Occipital lobe (tissue), 2 donors: ENCODE results near the gene PLA2R1. TPM values are rescaled to one million over a fixed set of nuclear protein-coding genes. Genes with fewer than 3 reads are reported as not detected.
"Not testable (repeated sequence)": the region's sequence is repeated elsewhere in the genome, so short reads cannot be mapped to it uniquely, and the experiment has no call there.

Experiments used
- DNase-seq: peaks from one replicate; lab custom pipeline; 2025; lab: John Stamatoyannopoulos, UW
- total RNA-seq: library from RNA; depleted of rRNA; stranded (reverse); fragments of >200 nt; gene quantifications from one replicate; pipeline ENCODE4 v1.2.3, GENCODE V29; 2014

The PLA2R1 gene
- total RNA-seq, 1 donor from 2014 or later: 1.7 TPM

- DNase-seq: no peak
Measured at GRCh38 chr2:159982842-159983785, 79.3 kb downstream of the PLA2R1 start.

DNA sequence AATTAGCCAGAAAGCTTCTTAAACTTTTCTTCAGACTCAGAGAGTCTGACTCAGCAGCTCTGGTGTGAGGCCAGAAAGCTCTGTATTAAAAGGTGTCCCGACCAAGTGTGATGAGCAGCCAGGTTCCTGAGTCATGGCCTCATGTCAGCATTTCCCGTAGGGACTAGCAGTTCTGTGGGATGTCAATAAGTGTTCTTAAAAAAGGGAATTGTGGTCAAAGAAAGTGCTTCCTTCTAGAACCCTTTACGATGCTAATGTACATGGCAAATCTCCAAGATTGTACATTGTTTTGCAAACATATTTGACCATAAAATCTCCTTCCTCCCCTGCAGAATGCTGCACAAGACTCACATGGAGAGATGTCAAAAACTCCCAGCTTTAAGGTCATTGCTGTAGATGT, 80.1 kb downstream of the PLA2R1 start:
- no peak for DNase-seq

DNA sequence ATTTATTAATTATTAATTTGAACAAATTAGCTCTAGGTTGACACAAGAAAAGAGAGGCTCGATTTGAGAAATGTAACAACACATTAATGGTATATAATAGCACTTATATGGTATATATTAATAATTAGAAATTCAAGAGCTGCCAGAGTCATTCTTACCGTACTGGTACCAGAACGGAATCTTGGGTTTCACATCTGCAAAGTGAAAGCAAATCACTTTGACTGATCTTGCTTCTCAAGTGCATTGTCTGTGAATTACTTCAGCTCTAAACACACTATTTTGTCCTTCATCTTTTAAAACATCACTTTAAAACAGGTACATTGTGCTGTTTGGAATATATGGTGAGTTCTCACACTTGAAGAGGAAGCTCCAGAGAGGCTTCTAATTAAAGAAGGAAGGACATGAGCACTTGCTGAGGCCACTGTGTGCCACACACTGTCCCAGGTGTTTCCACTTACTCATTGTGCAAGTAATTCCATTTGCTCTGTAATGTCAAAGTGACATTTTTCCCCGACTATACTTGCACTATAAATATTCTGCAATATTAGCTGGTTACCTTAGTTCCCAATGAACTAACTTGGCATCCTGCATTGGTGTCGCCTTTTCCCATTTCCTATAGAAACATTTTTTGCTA, 85.8 kb downstream of the PLA2R1 start:
- DNase-seq: no peak

GRCh38 chr2:159973325-159973724, 89.1 kb downstream of the PLA2R1 start:
- DNase-seq: no peak

GRCh38 chr2:159971365-159972152, 90.9 kb downstream of the PLA2R1 start:
- DNase-seq: no peak

GRCh38 chr2:159970548-159970947, 91.9 kb downstream of the PLA2R1 start:
- not testable (repeated sequence) for DNase-seq

GRCh38 chr2:159968279-159968900, 94.0 kb downstream of the PLA2R1 start:
- no peak for DNase-seq

GRCh38 chr2:159963700-159964099, 98.7 kb downstream of the PLA2R1 start:
- DNase-seq: no peak

GRCh38 chr2:159962513-159962912, 99.9 kb downstream of the PLA2R1 start:
- DNase-seq: not testable (repeated sequence)

- DNase-seq: no peak
Measured at GRCh38 chr2:159961451-159961850, 101.0 kb downstream of the PLA2R1 start.

GRCh38 chr2:159961037-159961436, 101.4 kb downstream of the PLA2R1 start:
- no peak for DNase-seq

DNA sequence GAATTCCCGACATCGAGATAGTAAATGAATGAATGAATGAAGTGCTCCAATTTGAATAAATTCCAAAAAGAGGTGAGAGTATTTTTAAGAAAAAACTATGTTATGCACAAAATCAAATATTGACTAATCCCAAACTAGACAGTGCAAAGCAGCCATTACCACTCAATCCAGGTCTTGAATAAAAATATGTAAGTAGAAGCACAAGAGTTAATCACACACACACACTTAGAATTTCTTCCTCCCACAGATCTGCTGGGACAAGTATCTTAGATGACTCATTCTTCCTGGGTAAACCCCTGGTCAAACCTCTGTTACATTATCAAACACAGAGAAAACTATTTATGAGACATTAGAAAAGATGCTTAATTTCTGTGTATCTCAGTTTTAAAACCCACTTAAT, 102.0 kb downstream of the PLA2R1 start:
- DNase-seq: no peak

- no peak for DNase-seq
Measured at GRCh38 chr2:159959136-159959535, 103.3 kb downstream of the PLA2R1 start.

DNA sequence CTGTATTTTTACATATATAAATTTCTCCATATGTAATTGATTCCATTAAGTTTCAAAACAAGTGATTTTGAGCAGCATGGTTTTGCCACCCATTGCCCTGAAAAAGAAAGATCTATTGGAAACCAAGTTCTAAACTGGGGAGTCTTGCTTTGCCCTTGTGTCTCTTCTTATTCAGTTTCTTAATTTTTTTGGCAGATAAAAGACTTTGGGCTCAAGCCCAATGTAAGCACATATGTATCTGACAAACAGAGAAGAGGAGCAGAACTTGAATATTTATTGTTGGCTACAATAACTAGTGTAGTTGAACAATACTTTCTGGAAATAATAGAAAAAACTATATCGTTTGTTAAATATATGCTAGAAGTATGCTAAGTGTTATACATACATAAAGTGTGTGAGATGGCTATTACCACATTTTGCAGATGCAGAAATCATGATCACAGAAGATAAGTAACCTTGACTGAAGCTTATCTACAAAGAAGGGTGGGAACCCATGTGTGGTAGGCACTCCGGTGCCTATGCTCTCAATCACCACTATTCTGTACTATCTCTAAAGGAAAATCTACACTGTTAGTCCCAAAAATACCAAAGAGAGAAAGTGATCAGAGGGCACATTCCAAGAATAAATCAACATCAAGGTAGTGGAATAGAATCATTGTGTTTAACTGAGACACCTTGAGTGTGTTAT, 109.1 kb downstream of the PLA2R1 start:
- DNase-seq: no peak

- DNase-seq: no peak
Measured at GRCh38 chr2:159946326-159946999, 116.0 kb downstream of the PLA2R1 start.

DNA sequence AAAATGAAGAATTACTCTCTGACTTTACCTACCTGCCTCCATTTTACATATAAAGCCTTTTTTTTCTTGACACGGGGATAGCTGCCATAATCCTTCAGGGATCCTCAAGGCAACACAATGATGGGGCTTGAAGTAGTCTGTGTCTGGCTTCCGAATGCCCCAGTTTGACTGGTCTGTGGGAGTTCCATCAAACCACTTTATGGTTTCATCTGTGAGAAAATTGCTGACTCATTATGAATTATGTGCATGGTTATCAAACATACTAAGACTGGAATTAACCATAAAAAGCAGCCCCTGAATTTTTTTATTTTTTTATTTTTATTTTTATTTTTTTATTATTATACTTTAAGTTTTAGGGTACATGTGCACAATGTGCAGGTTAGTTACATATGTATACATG, 117.5 kb downstream of the PLA2R1 start:
- DNase-seq: no peak

DNA sequence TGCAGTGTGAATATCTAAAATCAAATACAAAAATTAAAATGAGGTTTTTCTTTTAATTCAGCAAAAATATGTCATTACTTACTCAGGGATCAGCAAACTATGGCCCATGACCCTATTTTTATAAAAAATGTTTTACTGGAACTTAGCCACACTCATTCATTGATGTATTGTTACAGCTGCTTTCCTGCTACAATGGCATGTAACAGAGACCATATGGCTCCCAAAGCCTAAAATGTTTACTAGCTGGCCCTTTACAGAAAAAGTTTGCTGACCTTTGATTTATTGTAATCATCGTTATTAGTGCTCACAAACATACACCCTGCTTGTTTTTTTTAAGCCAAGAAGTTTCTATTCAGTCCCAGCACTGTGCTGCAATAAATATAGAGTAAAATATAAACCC, 120.3 kb downstream of the PLA2R1 start:
- no peak for DNase-seq

- no peak for DNase-seq
Measured at GRCh38 chr2:159941729-159942128, 120.7 kb downstream of the PLA2R1 start.

- DNase-seq: no peak
Measured at GRCh38 chr2:159939946-159940345, 122.5 kb downstream of the PLA2R1 start.

- no peak for DNase-seq
Measured at GRCh38 chr2:159938395-159938794, 124.0 kb downstream of the PLA2R1 start.
